Activated CD4-positive, alpha-beta T cell treated with anti-CD3 and anti-CD28 coated beads for 48 hours (primary cell): ENCODE data around the gene DPYSL5.
"Not testable (repeated sequence)": the region's sequence is repeated elsewhere in the genome, so short reads cannot be mapped to it uniquely, and the experiment has no call there.

Experiments used
- DNase-seq: peaks from one replicate; pipeline ENCODE4 v3.0.0-alpha.2; 2020

Gene DPYSL5

GRCh38 chr2:26875808-26876207, 27.9 kb downstream of the DPYSL5 start:
- no peak for DNase-seq

- no peak for DNase-seq
These were observed 28.3 kb downstream of the DPYSL5 start for GRCh38 chr2:26876260-26876659.

GRCh38 chr2:26877276-26877675, 29.3 kb downstream of the DPYSL5 start:
- DNase-seq: no peak

- no peak for DNase-seq
These were observed 32.2 kb downstream of the DPYSL5 start for GRCh38 chr2:26880161-26880560.

- DNase-seq: no peak
These were observed 33.0 kb downstream of the DPYSL5 start for GRCh38 chr2:26880910-26881435.

- DNase-seq: not testable (repeated sequence)
These were observed 34.3 kb downstream of the DPYSL5 start for GRCh38 chr2:26882220-26882619.

- no peak for DNase-seq
These were observed 36.0 kb downstream of the DPYSL5 start for GRCh38 chr2:26883956-26884355.

- DNase-seq: no peak
These were observed 36.6 kb downstream of the DPYSL5 start for GRCh38 chr2:26884486-26884885.

- no peak for DNase-seq
These were observed 37.9 kb downstream of the DPYSL5 start for GRCh38 chr2:26885651-26886329.

- DNase-seq: no peak
These were observed 38.8 kb downstream of the DPYSL5 start for GRCh38 chr2:26886736-26887135.

GRCh38 chr2:26887151-26887550, 39.2 kb downstream of the DPYSL5 start:
- no peak for DNase-seq

GRCh38 chr2:26889796-26890195, 41.9 kb downstream of the DPYSL5 start:
- no peak for DNase-seq

GRCh38 chr2:26890341-26891000, 42.5 kb downstream of the DPYSL5 start:
- DNase-seq: no peak

GRCh38 chr2:26892133-26892532, 44.2 kb downstream of the DPYSL5 start:
- DNase-seq: no peak

GRCh38 chr2:26892922-26893524, 45.1 kb downstream of the DPYSL5 start:
- no peak for DNase-seq

GRCh38 chr2:26894136-26894535, 46.2 kb downstream of the DPYSL5 start:
- DNase-seq: no peak

- no peak for DNase-seq
These were observed 50.0 kb downstream of the DPYSL5 start for GRCh38 chr2:26897807-26898479.

GRCh38 chr2:26898480-26899078, 50.6 kb downstream of the DPYSL5 start:
- DNase-seq: no peak

GRCh38 chr2:26899500-26900164, 51.7 kb downstream of the DPYSL5 start:
- no peak for DNase-seq

GRCh38 chr2:26900831-26901321, 52.9 kb downstream of the DPYSL5 start:
- DNase-seq: no peak

GRCh38 chr2:26901326-26902183, 53.6 kb downstream of the DPYSL5 start:
- no peak for DNase-seq
